Stimulated activated CD4-positive, alpha-beta T cell treated with anti-CD3 and anti-CD28 coated beads, Interleukin-2, amount 100 ng/mL, for 24 hours (primary cell): ENCODE results near the gene CFLAR.
"Not testable (repeated sequence)": the region's sequence is repeated elsewhere in the genome, so short reads cannot be mapped to it uniquely, and the experiment has no call there.

ENCODE experiments used
- DNase-seq, 2 donors: peaks; one replicate each; pipeline ENCODE4 v3.0.0-alpha.2; 2020

The CFLAR gene

GRCh38 chr2:201149064-201149820 lies 33.3 kb downstream of the CFLAR start:
- no peak for DNase-seq

GRCh38 chr2:201149821-201150165 lies 33.8 kb downstream of the CFLAR start:
- DNase-seq = not testable (repeated sequence)

DNA sequence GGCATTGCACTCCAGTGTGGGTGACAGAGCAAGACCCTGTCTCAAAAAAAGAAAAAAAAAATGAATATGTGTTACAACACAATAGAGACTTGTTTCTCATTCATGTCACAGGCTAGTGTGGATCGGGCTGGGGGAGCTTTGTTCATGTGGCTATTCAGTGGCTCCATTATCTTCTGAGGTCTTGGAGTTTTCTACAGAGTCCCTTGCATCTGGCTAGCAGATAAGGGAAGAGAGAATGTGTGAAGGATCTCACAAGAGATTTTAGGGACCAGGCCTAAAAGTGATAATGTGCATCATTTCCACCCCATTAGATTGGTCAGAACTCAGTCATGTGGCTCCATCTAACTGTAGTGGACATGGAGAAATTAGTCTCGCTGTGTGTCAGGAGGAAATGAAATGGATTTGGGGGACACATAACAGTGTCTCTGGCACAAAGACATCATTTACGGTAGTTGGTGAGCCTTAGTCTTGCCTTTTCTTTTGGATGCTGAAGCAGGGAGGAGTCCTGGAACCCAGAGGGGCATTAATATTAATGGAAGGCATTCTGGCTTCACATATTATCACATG lies 34.6 kb downstream of the CFLAR start:
- DNase-seq = no peak

- DNase-seq = no peak
Observed at GRCh38 chr2:201151127-201151981, 35.4 kb downstream of the CFLAR start.

DNA sequence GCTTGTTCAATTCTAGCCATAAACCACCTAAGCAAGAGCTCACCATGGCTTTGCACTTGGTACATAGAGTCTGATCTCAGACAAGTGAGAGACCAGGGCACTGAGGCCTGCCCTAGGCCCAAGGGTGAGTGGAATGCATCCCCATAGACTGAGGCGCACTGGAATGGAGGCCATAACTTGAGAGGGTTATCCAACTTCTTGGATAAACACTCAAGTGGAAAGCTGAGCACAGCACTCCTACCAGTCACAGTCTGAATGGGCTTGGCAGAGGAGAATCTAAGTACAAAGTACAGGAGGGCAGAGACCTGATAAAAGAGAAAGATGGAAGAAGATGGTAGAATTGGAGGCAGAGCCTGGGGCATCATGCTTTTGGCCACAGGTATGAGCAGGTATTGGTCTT lies 36.6 kb downstream of the CFLAR start:
- DNase-seq = no peak

DNA sequence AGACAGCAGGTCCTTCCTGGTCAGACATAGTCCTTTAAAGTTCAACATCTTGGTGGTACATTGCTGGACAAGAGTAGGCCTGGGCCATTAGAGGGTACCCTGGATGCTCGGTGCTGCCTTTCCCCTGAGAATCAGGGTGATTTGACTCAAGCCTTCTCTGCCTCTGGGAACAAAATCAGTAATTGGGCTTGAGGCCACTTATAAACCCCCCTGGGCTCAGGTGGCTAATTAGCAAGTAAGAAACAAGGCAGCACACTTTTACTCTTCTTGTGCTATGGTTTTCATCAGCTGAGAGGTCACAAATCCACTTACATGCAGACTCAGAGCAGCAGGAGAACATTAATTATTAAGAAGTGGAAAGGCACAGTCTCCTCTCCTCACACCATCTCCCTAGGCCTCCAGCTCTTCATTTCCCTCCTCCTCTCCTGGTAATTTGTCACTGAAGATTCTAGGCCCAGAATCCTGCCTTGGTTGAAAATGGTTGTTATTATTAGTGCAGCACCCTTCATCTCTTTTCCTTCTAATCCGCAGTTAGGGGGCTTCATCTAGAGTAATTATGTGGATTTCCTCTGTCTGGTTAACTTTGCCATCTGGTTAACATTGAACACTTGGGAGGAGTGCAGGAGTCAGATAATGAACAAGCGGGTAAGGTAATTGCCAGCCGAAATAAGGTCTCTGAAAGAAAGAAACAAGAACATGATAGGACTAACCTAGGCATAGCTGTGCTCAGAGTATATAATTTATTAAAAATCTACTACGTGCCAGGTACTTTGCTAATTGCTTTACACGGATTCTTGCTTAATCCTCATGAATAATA lies 37.2 kb downstream of the CFLAR start:
- DNase-seq = no peak

DNA sequence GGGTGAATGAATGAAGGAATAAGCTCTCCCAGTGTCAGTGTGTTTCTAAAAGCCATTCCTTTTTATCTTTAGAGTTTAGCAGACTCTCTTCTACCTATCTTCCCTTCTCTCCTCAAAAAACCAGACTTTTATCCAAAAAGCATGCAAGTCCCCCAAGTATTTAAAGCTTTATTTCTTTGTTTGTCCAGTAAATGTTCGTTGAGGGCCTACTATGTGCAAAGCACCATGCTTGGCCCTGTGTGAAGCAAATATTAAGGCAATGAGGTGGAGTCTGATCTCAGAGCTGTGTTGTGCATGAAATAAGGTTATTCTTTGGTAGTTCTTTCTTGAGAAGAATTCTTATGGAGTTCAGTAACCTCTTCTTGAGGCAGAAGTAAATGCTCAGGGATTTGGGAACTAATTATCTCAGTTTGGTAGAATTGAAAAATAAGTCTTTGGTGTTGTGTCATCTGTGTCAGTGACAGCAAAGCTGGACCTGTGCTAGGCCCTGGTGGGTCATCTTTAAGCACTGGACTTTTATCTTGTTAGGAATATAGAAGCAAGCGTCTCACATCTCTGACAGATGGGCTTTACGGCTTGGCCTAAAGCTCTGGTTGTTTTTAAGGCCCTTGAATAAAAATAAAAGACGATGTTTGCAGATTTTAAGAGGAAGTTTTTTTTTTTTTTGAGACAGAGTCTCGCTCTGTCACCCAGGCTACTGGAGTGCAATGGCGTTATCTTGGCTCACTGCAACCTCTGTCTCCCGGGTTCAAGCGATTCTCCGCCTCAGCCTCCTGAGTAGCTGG lies 38.8 kb downstream of the CFLAR start:
- no peak for DNase-seq

GRCh38 chr2:201156036-201156435 lies 40.1 kb downstream of the CFLAR start:
- no peak for DNase-seq

- no peak for DNase-seq
Observed at GRCh38 chr2:201156640-201157039, 40.7 kb downstream of the CFLAR start.

GRCh38 chr2:201157694-201158093 lies 41.7 kb downstream of the CFLAR start:
- DNase-seq = no peak

DNA sequence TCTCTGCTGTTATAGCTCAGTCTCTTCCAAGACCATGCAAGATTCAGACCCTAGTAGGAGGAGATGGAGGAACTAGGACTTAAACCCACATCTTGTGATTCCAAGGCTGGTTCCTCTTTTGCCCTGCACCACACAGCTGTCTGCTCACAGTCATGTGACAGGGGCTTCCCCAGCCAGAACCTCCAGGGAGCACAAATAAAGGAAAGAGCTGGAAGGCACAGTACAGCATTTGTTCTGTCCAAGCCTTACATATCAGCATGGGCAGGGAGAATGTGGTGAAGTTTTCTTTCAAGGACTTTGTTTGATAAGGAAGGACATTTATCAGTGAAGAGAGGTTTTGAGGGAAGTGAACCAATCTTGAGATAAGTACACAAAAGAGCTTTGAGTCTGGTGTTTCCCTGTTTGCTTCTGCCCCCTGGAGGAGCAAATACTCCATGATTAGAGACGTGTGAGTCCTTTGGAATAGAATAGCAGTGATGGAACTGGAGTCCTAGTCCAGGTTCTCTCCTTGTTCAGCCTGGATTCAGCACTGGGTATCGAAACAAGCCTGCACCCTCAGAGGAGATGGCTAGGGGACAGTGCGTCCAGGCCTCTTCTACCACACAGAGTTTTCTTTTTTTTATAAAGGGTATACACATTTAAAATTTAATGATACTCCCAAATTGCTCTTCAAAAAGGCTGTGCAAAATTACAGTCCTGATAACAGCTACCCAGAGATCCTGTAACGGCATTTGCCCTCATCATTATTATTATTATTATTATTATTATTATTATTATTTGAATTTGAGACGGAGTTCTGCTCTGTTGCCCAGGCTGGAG lies 42.4 kb downstream of the CFLAR start:
- peak in 1 of 2 donors; percentile 43 for DNase-seq

DNA sequence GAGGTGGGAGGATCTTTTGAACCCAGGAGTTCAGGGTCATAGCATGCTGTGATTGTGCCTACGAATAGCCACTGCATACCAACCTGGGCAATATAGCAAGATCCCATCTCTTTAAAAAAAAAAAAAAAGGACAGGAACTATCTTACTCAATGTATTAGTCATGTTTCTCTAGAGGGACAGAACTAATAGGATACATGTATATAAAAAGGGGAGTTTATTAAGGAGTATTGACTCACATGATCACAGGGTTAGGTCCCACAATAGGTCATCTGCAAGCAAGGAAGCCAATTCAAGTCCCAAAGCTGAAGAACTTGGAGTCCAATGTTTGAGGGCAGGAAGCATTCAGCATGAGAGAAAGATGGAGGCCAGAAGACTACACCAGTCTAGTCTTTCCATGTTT lies 48.2 kb downstream of the CFLAR start:
- DNase-seq = no peak

GRCh38 chr2:201167546-201167945 lies 51.6 kb downstream of the CFLAR start:
- DNase-seq = no peak

DNA sequence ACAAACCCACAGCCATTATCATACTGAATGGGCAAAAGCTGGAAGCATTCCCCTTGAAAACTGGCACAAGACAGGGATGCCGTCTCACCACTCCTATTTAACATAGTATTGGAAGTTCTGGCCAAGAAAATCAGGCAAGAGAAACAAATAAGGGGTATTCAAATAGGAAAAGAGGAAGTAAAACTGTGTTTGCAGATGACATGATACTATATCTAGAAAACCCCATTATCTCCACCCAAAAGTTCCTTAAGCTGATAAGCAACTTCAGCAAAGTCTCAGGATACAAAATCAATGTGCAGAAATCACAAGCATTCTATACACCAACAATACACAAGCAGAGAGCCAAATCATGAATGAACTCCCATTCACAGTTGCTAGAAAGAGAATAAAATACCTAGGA lies 52.5 kb downstream of the CFLAR start:
- not testable (repeated sequence) for DNase-seq

DNA sequence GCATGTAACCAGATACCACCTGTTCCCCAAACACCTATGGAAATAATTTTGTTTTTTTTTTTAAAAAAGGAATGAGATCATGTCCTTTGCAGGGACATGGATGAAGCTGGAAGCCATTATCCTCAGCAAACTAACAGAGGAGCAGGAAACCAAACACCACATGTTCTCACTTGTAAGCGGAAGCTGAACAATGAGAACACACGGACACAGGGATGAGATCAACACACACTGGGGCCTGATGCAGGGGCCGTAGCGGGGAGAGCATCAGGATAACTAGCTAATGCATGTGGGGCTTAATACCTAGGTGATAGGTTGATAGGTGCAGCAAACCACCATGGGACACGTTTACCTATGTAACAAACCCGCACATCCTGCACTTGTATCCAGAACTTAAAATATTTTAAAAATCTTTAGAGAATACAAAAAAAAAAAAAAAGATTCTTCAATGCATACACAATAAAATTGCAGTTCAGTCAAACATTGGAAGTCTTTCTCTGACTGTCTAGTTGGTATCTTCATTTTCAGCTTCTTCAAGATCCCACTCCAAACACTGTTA lies 55.4 kb downstream of the CFLAR start:
- DNase-seq = no peak

DNA sequence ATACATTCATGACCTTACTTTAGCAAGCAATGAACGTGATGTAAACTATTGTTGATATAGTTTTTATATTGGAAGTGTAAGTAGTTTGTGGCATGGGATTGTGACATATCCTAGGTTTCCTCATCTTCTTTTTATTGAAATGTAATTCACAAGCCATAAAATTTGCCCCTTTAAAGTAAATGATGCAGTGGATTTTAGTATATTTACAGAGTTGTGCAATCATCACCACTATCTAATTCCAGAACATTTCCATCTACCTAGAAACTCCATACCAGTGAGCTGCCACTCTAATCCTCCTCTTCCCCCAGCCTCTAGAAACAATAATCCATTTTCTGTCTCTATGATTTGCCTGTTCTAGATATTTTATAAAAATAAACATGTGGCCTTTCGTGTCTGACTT lies 56.3 kb downstream of the CFLAR start:
- DNase-seq = no peak

GRCh38 chr2:201174687-201175086 lies 58.7 kb downstream of the CFLAR start:
- no peak for DNase-seq

- no peak for DNase-seq
Observed at GRCh38 chr2:201176081-201176481, 60.1 kb downstream of the CFLAR start.

- no peak for DNase-seq
Observed at GRCh38 chr2:201180010-201180409, 64.0 kb downstream of the CFLAR start.

- DNase-seq = no peak
Observed at GRCh38 chr2:201182650-201183364, 66.8 kb downstream of the CFLAR start, which contains the start of gene CASP10. TSS of gene CASP10 (plus strand) at chr2:201183141. CDS start at chr2:201185778, 2,637 bp downstream.
